ENCODE measurements around the gene SNPH.

SNPH gene

DNA sequence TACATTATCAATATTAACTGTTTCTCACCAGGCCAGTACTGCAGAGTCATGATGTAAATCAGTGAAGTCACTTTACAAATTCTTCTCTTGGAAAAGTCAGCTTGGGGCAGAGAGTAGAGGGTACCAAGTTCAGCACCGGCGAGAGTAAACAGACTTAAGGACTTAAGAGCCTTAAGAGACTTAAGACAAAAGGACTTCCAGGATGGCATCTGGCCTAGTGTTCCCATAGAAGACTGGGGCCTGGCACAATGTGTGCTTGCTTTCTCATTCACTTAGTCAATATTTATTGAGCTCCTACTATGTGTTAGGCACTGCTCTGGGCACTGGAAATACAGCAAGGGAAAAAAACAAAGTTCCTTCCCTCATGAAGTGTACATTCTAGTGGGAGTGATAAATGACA lies 1.4 kb upstream of the SNPH start:
- no peak for DNase-seq (ENCODE audit: low read depth in 2 of 2)

DNA sequence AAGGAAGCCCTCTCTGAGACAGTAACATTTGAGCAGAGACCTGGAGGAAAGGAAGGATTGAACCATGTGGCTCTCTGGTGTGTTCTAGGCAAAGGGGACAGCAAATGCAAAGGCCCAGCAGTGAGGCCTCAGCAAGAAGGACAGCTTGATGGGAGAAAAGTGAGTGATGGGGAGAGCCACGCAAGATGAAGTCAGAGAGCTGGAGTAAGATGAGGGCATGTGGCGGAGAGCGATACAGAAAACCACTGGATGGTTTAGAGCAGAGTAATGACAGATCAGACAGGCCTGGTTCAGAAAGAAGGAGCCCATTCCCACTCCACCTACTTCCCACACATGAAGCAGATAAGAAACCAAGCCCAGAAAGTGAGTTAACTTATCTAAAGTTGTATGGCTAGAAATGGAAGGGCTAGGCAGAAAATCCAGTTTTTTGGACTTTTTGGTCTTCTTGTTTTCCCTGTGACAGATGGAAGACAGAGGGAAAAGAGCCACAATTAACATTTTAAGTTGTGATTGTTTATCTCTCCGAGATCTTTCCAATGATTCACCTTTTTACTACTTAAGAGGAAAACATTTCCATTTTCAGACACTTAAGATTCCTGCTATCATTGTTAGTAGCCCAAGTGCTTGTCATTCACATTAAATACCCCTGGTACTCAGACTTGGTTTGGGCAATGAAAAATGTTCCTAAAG lies 723 bp upstream of the SNPH start:
- DNase-seq (ENCODE audit: low read depth in 2 of 2): no peak

DNA sequence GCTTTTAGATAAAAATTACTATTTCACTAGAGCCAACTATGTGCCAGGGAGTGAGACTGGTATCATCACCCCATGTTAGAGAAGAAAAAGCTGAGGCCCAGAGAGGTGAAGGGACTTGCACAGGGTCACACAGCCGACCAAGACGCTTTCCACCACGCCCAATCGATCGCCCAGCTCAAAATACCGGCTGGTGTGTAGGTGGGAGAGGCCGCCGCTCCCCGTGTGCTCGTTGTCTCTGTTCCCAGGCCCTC lies 253 bp upstream of the SNPH start:
- DNase-seq (ENCODE audit: low read depth in 2 of 2): no peak

DNA sequence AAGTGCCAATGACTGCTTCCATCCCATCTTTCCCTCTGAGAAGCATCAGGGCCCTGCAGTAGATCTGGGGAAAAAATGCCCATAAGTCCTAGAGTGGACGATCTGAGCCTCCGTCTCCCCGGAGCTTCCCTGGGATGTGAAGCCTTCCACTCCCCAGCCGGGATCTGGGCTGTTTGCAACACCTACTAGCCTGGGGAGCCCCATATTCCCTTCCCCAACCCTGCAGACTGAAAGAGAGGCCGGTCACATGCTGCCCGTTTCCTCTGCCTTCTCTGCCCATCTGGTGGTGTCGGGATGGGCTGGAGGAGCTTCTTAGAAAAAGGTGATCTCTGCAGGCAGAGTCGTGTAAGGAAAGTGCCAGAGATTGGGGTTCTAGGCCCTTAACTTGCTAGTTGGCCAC lies 1.1 kb downstream of the SNPH start:
- no peak for DNase-seq (ENCODE audit: low read depth in 2 of 2)

DNA sequence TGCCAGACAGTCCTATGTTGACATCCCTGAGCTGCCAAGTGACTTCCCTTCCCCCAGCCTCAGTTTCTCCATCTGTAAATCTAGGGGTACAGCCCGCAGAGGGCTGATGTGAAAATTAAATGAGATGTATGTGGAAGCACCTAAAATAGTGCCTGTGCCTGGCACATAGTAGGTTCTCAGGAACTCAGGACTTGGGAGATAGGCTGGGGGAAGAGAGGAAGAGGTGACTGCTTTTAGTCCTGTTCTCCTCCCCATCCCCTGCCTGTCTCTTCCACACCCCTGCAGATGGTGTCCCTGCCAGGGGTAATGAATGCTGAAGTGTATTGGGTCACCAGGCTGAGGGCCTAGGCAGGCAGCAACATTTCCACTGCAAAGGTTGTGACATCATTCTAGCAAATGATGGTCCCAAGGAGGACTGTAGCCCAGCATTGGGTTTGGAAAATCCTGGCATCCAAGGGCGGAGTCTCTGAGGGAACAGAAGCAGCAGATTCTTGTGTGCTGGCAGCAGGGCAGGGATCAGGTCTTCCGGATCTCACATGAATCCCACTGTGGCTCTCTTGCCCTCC lies 1.8 kb downstream of the SNPH start:
- no peak for DNase-seq (ENCODE audit: low read depth in 2 of 2)

DNA sequence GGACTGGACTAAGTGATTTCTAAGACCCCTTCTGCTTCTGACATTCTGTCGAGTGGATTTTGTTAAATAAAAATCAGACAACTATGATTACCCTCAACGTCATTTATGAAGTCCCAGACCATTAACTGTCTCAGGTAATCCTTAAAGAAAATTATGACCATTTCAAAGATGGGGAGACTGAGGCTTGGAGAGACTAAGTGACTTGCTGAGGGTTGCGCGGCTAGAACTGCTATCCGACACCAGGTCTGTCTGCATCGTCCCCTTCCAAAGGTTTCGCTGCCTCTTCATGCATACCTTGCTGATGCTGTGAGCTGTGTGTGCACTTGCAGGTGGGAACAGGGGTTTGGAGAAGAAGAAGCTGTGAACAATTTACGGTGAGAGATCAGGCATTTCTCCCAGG lies 3.1 kb downstream of the SNPH start:
- no peak for DNase-seq (ENCODE audit: low read depth in 2 of 2)

DNA sequence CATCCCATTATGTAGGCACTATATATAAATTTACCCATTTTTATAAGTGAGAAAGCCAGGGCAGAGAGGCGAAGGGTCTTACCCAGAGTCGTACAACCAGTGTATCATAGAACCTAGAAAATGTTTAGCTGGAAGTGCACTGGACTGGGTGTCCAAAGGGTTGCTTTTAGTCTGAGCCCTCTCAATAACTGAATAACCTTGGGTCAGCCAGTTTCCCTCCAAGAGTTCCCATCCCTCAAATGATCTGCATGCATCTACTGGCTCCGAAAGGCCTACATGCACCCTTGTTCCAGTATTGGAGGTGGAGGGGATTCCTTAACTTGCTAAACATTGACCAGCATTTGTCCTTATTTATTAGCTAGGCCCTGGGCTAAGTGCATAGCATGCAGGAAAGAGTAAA lies 3.8 kb downstream of the SNPH start:
- DNase-seq (ENCODE audit: low read depth in 2 of 2): no peak

DNA sequence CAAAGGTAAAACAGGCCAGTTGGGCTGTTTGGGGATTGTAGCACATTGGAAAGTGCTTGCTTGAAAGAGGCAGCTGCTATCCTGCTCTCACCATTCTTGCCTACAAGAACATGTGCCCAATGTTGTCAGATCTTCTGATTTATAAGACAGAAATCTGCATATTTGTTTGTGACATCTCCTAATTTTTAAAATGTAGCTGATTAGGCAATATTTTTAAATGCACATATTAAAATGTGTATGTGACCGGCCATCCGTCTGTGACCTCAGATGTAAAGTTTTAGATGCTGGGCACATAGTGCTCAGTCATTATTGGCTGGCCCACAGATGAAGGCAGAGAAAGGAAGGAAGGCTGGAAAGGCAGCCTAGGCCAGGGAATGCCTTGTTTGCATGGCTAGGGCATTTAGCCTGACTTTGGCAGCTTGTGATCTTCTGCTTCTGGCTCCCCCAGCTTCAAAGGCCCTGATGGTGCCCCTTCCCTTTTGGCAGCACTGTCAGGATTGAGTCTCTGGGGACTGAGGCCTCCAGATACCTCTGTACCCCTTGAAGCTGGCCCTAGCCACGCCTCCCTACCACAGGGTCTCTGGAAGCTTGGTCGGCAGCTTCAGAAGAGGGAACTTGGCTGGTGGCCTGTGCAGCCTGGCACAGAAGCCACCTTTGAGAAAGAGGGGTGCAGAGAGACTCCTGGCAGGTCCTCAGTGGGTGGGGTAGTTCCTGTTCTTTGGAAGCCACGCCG lies 6.4 kb downstream of the SNPH start:
- DNase-seq (ENCODE audit: low read depth in 2 of 2): no peak

DNA sequence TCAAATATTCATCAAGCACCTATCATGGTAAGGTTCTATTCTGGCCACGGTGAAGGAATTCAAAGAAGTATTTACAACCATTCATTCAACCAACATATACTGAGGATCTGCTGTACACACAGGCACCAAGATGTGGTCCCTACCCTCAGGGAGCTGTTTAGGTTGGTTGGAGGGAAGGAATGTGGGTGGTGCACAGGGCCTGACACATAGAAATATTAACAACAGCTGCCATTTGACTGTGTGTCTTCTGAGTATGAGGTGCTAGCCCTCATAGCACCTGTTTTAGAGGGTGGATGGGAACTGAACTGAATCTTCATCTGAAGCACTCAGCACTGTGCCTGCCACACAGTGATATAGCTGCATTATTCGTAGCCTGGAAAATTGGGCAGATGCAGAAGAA lies 7.3 kb downstream of the SNPH start:
- DNase-seq (ENCODE audit: low read depth in 2 of 2): no peak

DNA sequence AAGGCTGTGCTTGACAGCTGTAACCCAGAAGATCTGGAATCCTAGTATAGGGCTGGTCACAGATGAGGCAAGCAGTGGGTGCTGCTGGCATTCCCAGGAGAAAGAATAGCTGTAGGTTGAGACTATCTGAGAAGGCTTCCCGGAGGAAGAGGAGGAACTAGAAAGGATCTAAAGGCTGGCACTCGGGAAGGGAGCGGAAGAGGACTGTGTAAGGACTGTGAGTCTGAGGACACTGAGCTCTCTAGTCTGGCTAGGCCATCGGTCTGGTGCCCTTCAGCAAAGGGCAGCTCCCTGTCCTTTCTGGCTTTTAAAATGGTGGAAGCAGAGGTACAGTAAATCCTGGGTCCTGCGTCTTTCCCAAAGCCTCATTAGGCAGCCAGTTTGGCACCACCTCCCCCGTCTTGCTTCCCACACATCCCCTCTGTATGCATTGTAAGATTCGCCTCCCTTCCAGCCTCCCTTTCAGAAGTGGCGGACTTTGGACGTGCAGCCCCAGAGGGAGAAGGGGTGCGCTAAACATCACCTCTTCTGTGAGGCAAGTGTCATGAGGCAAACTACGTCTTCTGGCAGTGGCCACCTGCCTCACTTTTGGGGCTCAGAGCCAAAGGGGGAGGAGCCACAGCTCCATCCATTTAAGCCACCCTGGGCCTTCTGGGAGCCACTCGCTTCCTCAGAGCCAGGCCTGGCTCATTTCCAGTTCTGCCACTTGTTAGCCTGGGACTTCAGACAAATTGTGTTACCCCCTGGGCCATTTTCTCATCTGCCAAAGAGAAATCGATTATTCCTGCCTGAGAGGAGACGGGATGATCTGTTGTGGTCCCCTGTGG lies 8.6 kb downstream of the SNPH start:
- no peak for DNase-seq (ENCODE audit: low read depth in 2 of 2)

DNA sequence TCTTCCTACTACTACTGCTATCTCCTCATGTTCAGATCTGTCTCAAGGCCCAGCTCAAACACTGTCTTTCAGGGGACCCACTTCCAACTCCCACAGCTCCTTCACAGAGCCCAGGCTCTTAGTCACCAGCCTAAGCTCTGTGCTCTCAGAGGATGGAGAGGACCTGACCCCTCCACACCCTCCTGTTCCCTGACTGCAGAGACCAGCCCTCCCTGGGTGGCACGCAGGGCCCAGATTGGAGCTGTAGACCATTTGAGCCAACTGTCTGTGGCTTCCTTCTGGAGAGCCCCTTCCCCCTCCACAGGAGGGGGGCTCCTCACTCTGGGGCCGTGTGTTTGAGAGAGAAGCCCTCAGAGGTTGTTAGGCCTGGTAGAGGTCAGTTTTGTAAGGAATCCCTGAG lies 9.8 kb downstream of the SNPH start:
- DNase-seq (ENCODE audit: low read depth in 2 of 2): no peak

DNA sequence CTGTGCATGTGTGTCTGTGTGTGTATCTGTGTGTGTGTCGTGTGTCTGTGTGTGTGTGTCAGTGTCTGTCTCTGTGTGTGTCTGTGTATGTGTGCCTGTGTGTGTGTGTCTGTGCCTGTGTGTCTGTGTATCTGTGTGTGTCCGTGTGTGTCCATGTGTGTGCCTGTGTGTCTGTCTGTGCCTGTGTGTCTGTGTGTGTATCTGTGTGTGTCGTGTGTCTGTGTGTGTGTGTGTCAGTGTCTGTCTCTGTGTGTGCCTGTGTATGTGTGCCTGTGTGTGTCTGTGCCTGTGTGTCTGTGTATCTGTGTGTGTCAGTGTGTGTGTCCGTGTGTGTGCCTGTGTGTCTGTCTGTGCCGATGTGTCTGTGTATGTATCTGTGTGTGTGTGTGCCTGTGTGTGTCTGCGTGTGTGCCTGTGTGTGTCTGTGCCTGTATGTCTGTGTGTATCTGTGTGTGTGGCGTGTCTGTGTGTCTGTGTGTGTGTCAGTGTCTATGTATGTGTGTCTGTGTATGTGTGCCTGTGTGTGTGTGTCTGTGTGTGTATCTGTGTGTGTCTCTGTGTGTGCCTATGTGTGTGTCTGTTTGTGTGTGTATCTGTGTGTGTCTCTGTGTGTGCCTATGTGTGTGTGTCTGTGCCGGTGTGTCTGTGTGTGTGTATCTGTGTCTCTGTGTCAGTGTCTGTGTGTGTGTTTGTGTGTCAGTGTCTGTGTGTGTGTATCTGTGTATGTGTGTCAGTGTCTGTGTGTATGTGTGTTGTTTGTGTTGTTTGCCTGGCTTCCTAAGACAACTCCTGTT lies 11.6 kb downstream of the SNPH start:
- DNase-seq (ENCODE audit: low read depth in 2 of 2): no peak

DNA sequence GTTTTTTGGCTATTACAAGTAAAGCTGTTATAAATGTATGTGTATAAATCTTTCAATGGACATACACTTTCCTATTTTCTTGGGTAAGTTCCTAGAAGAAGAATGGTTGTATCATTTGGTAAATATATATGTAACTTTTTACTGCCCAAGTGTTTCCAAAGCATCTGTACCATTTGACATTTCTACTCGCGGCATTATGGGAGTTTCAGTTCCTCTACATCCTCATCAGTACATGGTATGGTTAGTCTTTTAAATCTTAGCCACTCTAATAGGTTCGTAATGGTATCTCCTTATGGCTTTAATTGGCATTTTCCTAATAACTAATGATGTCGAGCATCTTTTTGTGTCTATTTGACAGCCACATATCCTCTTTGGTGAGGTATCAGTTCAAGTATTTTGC lies 12.9 kb downstream of the SNPH start:
- no peak for DNase-seq (ENCODE audit: low read depth in 2 of 2)

DNA sequence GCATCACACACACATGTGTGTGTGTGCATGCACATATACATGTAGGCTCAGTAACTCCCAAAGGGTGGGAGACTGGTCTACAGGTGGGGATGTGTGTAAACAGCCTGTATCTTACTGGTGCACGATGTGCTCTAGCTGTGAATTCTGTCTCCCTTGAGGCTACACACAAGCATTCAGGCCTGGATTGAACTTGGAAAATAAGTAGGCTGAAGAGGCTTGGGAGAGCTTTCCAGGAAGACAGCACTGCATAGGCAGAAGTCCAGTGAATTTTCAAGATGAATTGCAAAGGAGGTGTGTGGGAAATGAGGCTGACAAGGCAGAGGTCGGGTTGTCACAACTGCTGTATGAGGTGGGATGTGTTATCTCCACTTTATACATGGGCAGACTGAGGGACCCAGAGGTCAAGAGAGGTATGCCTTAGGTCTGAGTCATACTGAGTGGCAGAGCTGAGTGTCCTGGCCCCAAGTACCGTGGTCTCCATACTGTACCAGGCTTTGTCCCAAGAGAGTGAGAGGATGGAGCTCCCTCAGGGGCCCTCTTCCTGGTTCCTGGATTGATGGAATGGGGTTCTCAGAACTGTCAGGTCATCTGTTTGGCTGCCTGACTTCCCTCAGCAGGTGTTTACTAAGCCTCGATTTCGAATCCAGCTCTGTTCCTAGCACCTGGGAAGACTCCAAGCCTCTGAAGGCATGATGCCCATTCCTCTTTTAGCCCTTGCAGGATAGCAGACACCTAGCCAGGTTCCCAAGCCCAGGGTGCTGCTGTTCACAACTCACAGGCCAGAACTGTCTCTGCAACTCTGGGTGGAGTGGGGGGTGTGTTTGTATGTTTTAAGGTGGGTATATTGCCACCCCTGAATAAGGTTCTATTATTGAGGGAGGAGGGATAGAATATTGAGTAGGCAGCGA lies 14.4 kb downstream of the SNPH start:
- no peak for DNase-seq (ENCODE audit: low read depth in 2 of 2)

DNA sequence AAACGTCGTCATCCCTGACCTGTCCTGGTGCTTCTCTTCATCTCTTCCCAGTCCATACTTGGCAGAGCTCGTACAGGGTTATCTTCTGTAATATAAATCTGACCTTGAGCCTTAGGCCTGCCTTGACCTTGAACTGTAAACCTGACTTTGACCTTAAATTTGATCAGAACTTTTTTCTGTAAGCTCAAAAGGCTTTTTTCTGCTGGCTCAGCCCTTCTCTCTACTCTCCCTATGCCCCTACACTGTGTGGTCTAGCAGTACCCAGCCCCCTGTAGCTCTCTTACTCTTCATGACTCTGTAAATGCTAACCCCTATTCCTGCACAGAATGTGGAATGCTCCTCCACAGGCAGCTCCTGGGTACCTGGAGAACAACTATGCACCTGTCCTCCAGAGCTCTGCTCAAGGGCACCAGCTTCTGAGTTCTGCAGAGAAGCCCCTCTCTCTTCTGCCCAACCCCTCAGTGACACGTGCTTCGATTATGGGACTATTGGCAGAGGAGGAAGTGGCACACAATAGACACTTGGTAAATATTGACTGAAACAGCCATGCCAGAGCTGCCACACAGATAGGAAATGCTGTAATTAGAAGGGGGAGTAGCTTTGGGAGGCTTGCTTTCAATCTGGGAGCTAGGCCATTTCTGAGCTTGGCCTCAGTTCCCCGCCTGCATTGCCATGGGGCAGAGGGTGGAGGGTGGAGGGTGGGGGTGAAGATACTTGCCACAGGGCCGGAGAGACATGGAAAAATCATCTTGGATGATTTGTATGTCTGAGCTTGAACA lies 15.4 kb downstream of the SNPH start:
- no peak for DNase-seq (ENCODE audit: low read depth in 2 of 2)

DNA sequence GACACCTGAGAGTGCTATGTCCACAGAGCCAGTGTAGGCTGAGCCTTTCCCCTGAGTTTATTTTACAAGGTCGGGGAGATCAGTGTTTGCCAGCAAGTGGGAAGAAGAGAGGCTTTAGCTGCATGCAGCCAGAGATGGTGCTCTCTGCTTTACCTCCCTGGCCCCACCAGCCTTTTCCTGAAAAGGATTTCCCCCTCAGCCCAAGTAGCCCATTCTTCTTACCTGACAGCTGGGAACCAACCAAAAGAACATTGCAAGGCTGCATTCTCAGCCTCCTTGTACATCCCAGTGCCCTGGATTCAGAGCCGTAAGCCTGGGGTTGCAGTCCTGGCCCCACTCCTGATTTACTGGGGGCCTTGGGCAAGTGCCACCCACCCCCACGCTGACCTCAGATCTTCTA lies 16.9 kb downstream of the SNPH start:
- no peak for DNase-seq (ENCODE audit: low read depth in 2 of 2)

DNA sequence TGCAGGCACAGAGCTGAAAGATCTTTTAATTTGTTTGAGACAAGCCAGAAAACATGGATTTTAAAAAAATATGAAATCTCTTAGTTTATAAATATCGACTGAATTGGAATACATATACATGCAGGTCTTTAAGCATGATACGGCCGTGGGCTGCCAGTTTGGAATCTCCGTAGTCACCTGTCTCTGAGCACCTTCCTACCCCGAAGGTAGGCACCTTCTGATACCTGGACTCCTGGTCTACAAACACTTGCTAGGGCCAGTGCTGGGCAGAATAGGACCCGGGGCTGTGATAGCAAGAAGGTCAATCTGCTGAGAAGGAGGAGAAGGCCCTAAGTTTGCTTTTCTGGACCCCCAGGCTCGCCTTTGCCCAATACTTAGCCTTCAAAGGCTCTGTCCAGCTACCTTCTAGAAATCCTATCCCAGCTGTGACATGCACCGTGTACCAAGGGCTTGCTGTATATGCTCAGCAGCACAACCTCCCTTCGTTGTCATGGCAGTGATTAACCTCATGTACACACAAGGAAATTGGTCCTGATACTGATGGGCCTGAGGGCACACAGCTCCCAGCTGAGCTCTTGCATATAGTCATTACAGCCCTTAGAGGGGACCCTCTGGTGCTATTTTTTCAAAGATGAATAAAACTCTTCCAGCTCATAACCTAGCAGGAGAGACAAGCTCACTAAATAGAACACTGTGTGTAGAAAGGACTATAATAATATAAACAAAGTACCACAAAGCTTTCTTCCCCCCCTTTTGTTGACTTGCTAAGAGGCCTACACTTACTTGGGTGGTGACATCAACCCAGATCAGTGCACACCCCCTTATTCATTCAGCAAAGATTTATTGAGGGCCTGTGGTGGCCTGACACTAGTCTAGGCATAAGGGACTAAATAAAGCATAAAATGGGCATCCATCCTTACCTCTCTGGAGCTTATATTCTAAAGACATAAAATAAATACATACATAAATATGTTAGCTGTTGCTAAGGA lies 17.7 kb downstream of the SNPH start:
- no peak for DNase-seq (ENCODE audit: low read depth in 2 of 2)

DNA sequence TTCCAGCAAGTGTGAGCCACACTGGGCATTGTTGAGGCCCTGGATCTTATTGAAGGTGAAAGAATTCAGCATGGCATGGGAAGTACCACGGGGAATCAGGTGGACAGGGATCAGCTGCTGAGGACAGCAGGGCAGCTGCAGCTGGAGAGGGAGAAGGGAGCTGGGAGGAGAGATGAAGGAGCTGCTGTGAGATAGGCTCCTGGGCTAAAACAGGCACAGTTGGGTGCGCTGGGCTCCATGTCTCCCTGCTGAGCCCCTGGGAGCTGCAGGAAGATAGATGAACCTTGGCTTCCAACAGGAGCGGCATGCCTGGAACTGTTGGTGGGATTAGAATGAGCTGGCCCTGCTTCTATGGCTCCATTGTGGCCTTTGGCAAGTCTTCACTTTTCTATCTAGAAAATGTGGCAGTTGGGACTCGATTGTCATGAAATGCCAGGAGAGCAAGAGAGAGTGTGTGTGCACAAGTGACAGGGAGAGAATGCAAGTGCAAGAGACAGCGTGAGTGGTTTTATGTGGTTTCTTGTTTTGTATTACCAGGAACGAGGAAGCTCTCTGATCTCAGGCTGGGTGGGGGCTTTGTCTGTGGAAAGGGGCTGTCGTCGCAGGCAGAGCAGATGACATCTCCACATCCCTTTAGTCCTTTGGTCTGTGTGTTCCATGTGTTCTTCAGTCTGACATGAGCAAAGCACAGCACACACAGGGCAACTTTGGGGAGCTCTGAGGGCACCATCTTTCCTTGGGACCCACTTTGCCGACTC lies 20.4 kb downstream of the SNPH start:
- no peak for DNase-seq (ENCODE audit: low read depth in 2 of 2)

All from stimulated activated CD4-positive, alpha-beta T cell treated with anti-CD3 and anti-CD28 coated beads, Interleukin-12 subunit alpha, Interleukin-12 subunit beta, amount 100 ng/mL, for 24 hours (primary cell).